ENCODE results near the gene ADORA1. TPM values are rescaled to one million over a fixed set of nuclear protein-coding genes. Genes with fewer than 3 reads are reported as not detected.

The ADORA1 gene
- total and polyA plus RNA-seq, 4 donors = 0.33 to 1.1 (median 0.37) TPM

DNA sequence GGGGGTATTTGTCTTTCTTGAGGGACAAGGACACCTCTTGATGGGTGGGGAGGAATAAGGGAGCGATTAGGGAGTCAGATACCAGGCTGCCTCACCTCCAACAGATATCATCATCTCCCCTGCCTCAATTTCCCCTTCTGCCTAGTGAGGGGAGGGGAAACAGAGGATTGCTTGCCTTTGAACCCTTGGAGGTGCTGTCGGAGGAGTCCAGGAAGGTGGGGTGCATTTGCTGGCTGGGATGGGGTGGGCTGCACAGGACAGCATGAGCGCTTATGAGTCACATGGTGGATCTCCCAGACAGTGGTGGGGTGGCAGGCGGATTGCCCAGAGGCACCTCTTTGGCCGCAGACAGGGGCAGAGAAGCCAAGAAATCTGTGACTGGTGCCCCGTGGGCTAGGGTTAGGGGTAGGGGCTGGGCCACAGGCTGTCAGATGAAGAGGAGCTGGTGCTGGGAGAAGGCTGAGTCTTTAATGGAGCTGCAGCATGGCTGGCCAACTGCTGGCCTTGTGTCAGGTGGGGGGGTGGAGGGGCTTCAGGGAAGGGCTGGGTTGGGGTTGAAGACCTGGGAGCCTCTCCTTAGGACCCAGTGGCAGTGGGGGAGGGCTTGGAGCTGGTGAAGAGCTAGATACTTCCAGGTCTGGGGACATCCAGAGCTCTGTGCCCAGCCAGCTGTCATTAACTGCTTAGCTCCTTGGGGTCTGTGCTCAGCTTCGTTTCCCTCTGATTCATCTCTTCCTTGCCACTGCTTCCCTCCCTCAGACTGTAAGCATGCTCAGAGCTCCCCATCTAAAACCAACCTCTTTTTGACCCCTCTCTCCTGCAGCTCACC, 7.0 kb upstream of the ADORA1 start (continued):
- no peak for TF ChIP-seq FOXA2 (IDR thresholded peaks at IDR 0.05)

DNA sequence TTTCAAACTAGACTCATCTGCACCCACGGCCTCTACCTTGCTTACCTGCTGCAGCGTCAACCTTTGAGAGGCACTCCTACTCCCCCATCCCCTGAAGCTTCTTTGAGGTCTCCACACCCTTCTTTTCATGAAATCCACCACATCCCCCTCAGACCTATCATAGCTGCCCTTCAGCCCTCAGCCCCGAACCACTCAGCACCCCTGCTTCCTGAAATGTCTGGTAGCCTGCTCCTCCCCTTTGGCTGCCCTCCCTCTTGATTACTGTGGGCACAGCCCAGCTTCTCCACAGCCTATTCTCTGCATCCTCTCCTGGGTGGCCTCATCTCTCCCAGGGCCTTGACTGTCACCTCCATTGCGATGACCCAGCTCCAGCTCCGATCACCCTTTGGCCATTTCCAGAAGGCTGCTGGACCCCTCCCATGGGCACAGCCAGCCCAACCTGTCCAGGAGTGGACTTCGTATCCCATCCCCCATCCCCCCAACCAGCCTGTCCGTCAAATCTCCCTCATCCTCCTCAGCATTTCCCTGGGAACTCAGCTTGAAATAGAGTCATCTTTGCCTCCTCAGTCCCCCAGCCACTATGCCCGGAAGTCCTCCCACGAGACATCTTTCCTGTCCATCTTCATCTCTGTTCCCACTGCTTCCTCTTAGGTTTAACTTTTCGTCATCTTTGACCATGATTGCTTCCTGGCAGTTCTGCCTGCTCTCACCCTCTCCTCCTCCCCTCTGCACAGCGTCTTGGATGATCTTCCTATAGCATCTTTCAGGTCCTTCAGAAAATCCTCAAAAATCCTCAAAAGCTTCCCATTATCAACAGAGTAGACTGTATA, 6.1 kb upstream of the ADORA1 start:
- Histone ChIP-seq H3K9ac (ENCODE audit: low read depth in 1 of 2, low read length in 2 of 2) (no peak overlapping the region), H3K4me3 (ENCODE audit: low read depth in 1 of 3, low read length in 3 of 3) (no peak overlapping the region), H3K4me1 (ENCODE audit: control insufficient read depth in 4 of 4, insufficient read depth in 4 of 4, low read length in 3 of 4) (peaks cover 0 to 14% (median 0%) of the 10 kb centered on the region in 4 donors), H3K36me3 (ENCODE audit: control insufficient read depth in 4 of 4, insufficient read depth in 3 of 4, low read depth in 1 of 4, low read length in 3 of 4) (no peaks in the 10 kb centered on the region), H3K9me3 (ENCODE audit: control insufficient read depth in 4 of 4, low read length in 3 of 4) (no peaks in the 10 kb centered on the region), H3K27me3 (ENCODE audit: control insufficient read depth in 4 of 4, insufficient read depth in 4 of 4, low read length in 3 of 4) (peaks cover 0 to 4% (median 1%) of the 10 kb centered on the region in 4 donors), H3K27ac (ENCODE audit: low read depth in 1 of 2, low read length in 2 of 2) (no peak overlapping the region)
- no peak for TF ChIP-seq JUND (IDR thresholded peaks at IDR 0.05)
- no peak for TF ChIP-seq NR2F2 (IDR thresholded peaks at IDR 0.05)
- no peak for TF ChIP-seq HNF4G (IDR thresholded peaks at IDR 0.05)
- TF ChIP-seq GABPA (IDR thresholded peaks at IDR 0.05 in 1 of 2, conservative IDR thresholded peaks at IDR 0.05 in 1 of 2) = no peak
- no peak for TF ChIP-seq MAX (IDR thresholded peaks at IDR 0.05)
- TF ChIP-seq RAD21 (IDR thresholded peaks at IDR 0.05) = no peak
- TF ChIP-seq ATF3 (IDR thresholded peaks at IDR 0.05) = no peak
- TF ChIP-seq, protein P1, sequence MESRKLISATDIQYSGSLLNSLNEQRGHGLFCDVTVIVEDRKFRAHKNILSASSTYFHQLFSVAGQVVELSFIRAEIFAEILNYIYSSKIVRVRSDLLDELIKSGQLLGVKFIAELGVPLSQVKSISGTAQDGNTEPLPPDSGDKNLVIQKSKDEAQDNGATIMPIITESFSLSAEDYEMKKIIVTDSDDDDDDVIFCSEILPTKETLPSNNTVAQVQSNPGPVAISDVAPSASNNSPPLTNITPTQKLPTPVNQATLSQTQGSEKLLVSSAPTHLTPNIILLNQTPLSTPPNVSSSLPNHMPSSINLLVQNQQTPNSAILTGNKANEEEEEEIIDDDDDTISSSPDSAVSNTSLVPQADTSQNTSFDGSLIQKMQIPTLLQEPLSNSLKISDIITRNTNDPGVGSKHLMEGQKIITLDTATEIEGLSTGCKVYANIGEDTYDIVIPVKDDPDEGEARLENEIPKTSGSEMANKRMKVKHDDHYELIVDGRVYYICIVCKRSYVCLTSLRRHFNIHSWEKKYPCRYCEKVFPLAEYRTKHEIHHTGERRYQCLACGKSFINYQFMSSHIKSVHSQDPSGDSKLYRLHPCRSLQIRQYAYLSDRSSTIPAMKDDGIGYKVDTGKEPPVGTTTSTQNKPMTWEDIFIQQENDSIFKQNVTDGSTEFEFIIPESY (IDR thresholded peaks at IDR 0.05) = no peak
- no peak for TF ChIP-seq TAF1 (conservative IDR thresholded peaks at IDR 0.05)
- TF ChIP-seq YY1 (IDR thresholded peaks at IDR 0.05) = no peak
- no peak for TF ChIP-seq EGR1 (IDR thresholded peaks at IDR 0.05; ENCODE audit: low read depth in 2 of 2)
- TF ChIP-seq HNF4A (conservative IDR thresholded peaks at IDR 0.05) = no peak
- no peak for TF ChIP-seq REST (IDR thresholded peaks at IDR 0.05)
- no peak for TF ChIP-seq FOXA2 (IDR thresholded peaks at IDR 0.05)
- no peak for TF ChIP-seq FOXA1 (IDR thresholded peaks at IDR 0.05)
- DNase-seq (ENCODE audit: low spot score) = peak; percentile 6
- WGBS = 67% methylated on average over 11 of the region's 11 CpGs
